Endothelial cell of umbilical vein (primary cell): ENCODE measurements around the gene IGF1. TPM values are rescaled to one million over a fixed set of nuclear protein-coding genes. Genes with fewer than 3 reads are reported as not detected.

Source experiments
- BruUV-seq: library from RNA; stranded (reverse); fragments of 400-500 nt; replicated peaks from 2 replicates; lab custom pipeline; 2021; lab: Mats Ljungman, UMichigan
- CTCF ChIA-PET: fragments of 300-600, 350-600 bp; sonication (Branson Sonifier 250); formaldehyde crosslinking; loops from one replicate; lab custom pipeline; 2021; ENCODE audit warnings: antibody characterized with exemption, inconsistent platforms; lab: Charles Lee
- POLR2A ChIA-PET: fragments of 300-600, 350-600 bp; sonication (Branson Sonifier 250); formaldehyde crosslinking; loops from one replicate; lab custom pipeline; 2021; ENCODE audit warnings: antibody characterized with exemption, inconsistent platforms; lab: Charles Lee
- DNase-seq: peaks from one replicate; pipeline ENCODE4 v3.0.0-alpha.2; 2011; ENCODE audit warnings: low read depth, low spot score
- FAIRE-seq: peaks from 2 replicates; lab custom pipeline; 2011; peaks lifted over from hg19 to GRCh38; lab: Jason Lieb, UNC
- H2AFZ ChIP-seq: 2 replicates; pipeline ENCODE4 v1.6.0; 2012; ENCODE audit warnings: low read depth, low read length, control low read depth, inconsistent platforms
- H3K27ac ChIP-seq: 2 replicates; pipeline ENCODE4 v1.5.1; 2011; ENCODE audit warnings: low read depth, mild to moderate bottlenecking, control low read depth, low read length, moderate library complexity; ENCODE audit not compliant: insufficient read depth
- H3K27me3 ChIP-seq, 2 experiments: 2 replicates each; pipeline versions ENCODE4 v1.6.0 to v1.6.1; 2011; ENCODE audit warnings: low read length in 2 of 2, mixed read lengths in 1 of 2; ENCODE audit not compliant: control insufficient read depth in 2 of 2, insufficient read depth in 2 of 2
- H3K36me3 ChIP-seq, 2 experiments: 2 replicates in 1 of 2; 3 replicates in 1 of 2; pipeline ENCODE4 v1.5.1; 2011; ENCODE audit warnings: low read length in 2 of 2, mild to moderate bottlenecking in 1 of 2, moderate library complexity in 1 of 2; ENCODE audit not compliant: control insufficient read depth in 2 of 2, insufficient read depth in 2 of 2; ENCODE audit errors: extremely low read depth in 1 of 2
- H3K4me1 ChIP-seq: 3 replicates; pipeline ENCODE4 v1.5.1; 2011; ENCODE audit warnings: mild to moderate bottlenecking, low read length; ENCODE audit not compliant: control insufficient read depth, insufficient read depth; ENCODE audit errors: extremely low read depth
- H3K4me2 ChIP-seq: 2 replicates; pipeline ENCODE4 v1.6.1; 2011; ENCODE audit warnings: low read length, control low read depth, mixed read lengths; ENCODE audit not compliant: insufficient read depth
- H3K4me3 ChIP-seq, 3 experiments: fragments of 200-600 bp in 1 of 3; sonication (generic), shearing (Covaris generic) in 1 of 3; replicated peaks in 1 of 3; 2 replicates each; pipeline ENCODE4 v1.5.1; 2011 to 2016; ENCODE audit warnings: control low read depth in 3 of 3, low read length in 3 of 3, mild to moderate bottlenecking in 2 of 3, inconsistent platforms in 1 of 3, low read depth in 1 of 3, moderate library complexity in 1 of 3; ENCODE audit not compliant: insufficient read depth in 1 of 3
- H3K79me2 ChIP-seq: 2 replicates; pipeline ENCODE4 v1.6.0; 2012; ENCODE audit warnings: low read length, inconsistent platforms; ENCODE audit not compliant: control insufficient read depth, insufficient read depth
- H3K9ac ChIP-seq: replicated peaks from 2 replicates; pipeline ENCODE3; 2011; ENCODE audit warnings: low read length, control low read depth; ENCODE audit not compliant: insufficient read depth; ENCODE audit errors: extremely low read depth
- H3K9me1 ChIP-seq: replicated peaks from 3 replicates; pipeline ENCODE4 v1.6.0; 2011; ENCODE audit warnings: mild to moderate bottlenecking, low read length; ENCODE audit not compliant: control insufficient read depth, insufficient read depth; ENCODE audit errors: extremely low read depth
- H3K9me3 ChIP-seq: replicated peaks from 2 replicates; pipeline ENCODE4 v1.5.1; 2012; ENCODE audit warnings: low read length, inconsistent platforms; ENCODE audit not compliant: control insufficient read depth, insufficient read depth
- H4K20me1 ChIP-seq: replicated peaks from 2 replicates; pipeline ENCODE3; 2011; ENCODE audit warnings: mild to moderate bottlenecking, low read length; ENCODE audit not compliant: control insufficient read depth, insufficient read depth; ENCODE audit errors: extremely low read depth
- CTCF ChIP-seq, 2 donors: IDR thresholded peaks; 1 replicate in 1 of 2; 2 replicates in 1 of 2; pipeline ENCODE4 v1.5.1; 2011; ENCODE audit warnings: low read length in 2 of 2, mild to moderate bottlenecking in 2 of 2, moderate library complexity in 2 of 2, control low read depth in 1 of 2, inconsistent platforms in 1 of 2, low read depth in 1 of 2; ENCODE audit not compliant: insufficient read depth in 1 of 2; ENCODE audit errors: extremely low read depth in 1 of 2
- EZH2 ChIP-seq: IDR thresholded peaks from 2 replicates; pipeline ENCODE4 v1.6.1; 2012; ENCODE audit warnings: borderline replicate concordance, low read depth, mild to moderate bottlenecking, moderate library complexity, low read length, inconsistent platforms; ENCODE audit not compliant: severe bottlenecking
- FOS ChIP-seq: IDR thresholded peaks from 2 replicates; pipeline ENCODE4 v1.6.1; 2011; ENCODE audit warnings: mild to moderate bottlenecking, low read length, moderate library complexity, borderline replicate concordance; ENCODE audit not compliant: insufficient read depth
- GATA2 ChIP-seq: IDR thresholded peaks from 2 replicates; pipeline ENCODE4 v1.7.0; 2011; ENCODE audit warnings: low read depth, mild to moderate bottlenecking, moderate library complexity, mixed read lengths, low read length; ENCODE audit not compliant: insufficient read length, insufficient read depth
- JUN ChIP-seq: IDR thresholded peaks from 2 replicates; pipeline ENCODE4 v1.6.1; 2011; ENCODE audit warnings: borderline replicate concordance, low read depth; ENCODE audit not compliant: insufficient read length, insufficient read depth
- MAX ChIP-seq: IDR thresholded peaks from 2 replicates; pipeline ENCODE4 v1.6.1; 2011; ENCODE audit not compliant: insufficient read depth, insufficient read length
- MYC ChIP-seq: IDR thresholded peaks from one replicate; pipeline ENCODE4 v1.6.1; 2011; ENCODE audit warnings: mild to moderate bottlenecking, low read depth, low read length
- POLR2A ChIP-seq: IDR thresholded peaks from 2 replicates; pipeline ENCODE4 v1.6.1; 2012; ENCODE audit warnings: low read depth, mild to moderate bottlenecking, control low read depth, low read length
- POLR2AphosphoS5 ChIP-seq: IDR thresholded peaks from 2 replicates; pipeline ENCODE4 v1.6.1; 2012; ENCODE audit warnings: low read depth, mild to moderate bottlenecking, control low read depth, low read length, moderate library complexity; ENCODE audit not compliant: insufficient read depth
- dilution Hi-C: fragments of 300-500 bp; cut with MboI; formaldehyde crosslinking; loops from one replicate; pipeline ENCODE4 v1.15.0; 2019; ENCODE audit warnings: low sequenced_read_pairs; ENCODE audit not compliant: extremely low pct_ligation_motif_present
- intact Hi-C: fragments of 100-400 bp; cut with micrococcal nuclease; formaldehyde crosslinking; loops from one replicate; pipeline ENCODE4 v1.10.0; 2022
- polyA plus RNA-seq, 4 experiments: library from polyadenylated mRNA; depleted of rRNA in 3 of 4; stranded (reverse) in 3 of 4; unstranded in 1 of 4; fragments of >200 nt; gene quantifications; 2 replicates each; pipeline versions ENCODE4 v1.2.1 to v1.2.3, GENCODE V29; 2011 to 2012; ENCODE audit warnings: missing spikeins in 1 of 4
- total RNA-seq: library from RNA; stranded (reverse); gene quantifications from 2 replicates; pipeline ENCODE4 v1.2.3, GENCODE V29; 2021

The IGF1 gene
- total and polyA plus RNA-seq, 2 donors (not counting 3 experiments of a cell fraction or from before 2014, with no cell fraction given), result 0.10 TPM; not detected in 1

- no peak for TF ChIP-seq MYC
- no peaks in the 10 kb centered on the region for H4K20me1 ChIP-seq
- FAIRE-seq (no peak), DNase-seq (no peak)
- CTCF ChIA-PET, result interaction anchor here (0.7 kb wide), 1 partner anchor 34 kb away, joined by 3 read pairs; no protein-coding TSS in a partner anchor
- no peaks in the 10 kb centered on the region for H3K9me1 ChIP-seq
- POLR2A ChIA-PET, result no interaction called here
- H3K9ac ChIP-seq, result no peak overlapping the region
- no peaks in the 10 kb centered on the region for H3K9me3 ChIP-seq
- no peak overlapping the region for H2AFZ ChIP-seq
- no peaks in the 10 kb centered on the region for H3K4me1 ChIP-seq
- H3K27me3 ChIP-seq, result no peaks in the 10 kb centered on the region
- BruUV-seq, result no TSS peak
- dilution Hi-C loops, result no loop called here
- no peaks in the 10 kb centered on the region for H3K36me3 ChIP-seq
- intact Hi-C loops, result no loop called here
- H3K4me2 ChIP-seq, result no peak overlapping the region
- H3K4me3 ChIP-seq, result no peak overlapping the region
- no peak overlapping the region for H3K27ac ChIP-seq
- H3K79me2 ChIP-seq, result no peaks in the 10 kb centered on the region
Observed at GRCh38 chr12:102518871-102519270, 38.5 kb upstream of the IGF1 start.

- CTCF ChIA-PET, result no interaction called here
- Histone ChIP-seq H3K36me3 (no peaks in the 10 kb centered on the region), H3K27me3 (no peaks in the 10 kb centered on the region), H3K9me3 (no peaks in the 10 kb centered on the region), H4K20me1 (no peaks in the 10 kb centered on the region), H3K9me1 (no peaks in the 10 kb centered on the region), H3K4me3 (no peak overlapping the region), H3K27ac (no peak overlapping the region), H3K4me1 (no peaks in the 10 kb centered on the region), H3K4me2 (no peak overlapping the region), H2AFZ (no peak overlapping the region), H3K79me2 (no peaks in the 10 kb centered on the region), H3K9ac (no peak overlapping the region)
- dilution Hi-C loops, result no loop called here
- TF ChIP-seq MYC (no peak), GATA2 (no peak), POLR2AphosphoS5 (no peak), CTCF (IDR thresholded peaks at IDR 0.05; ENCODE audit: extremely low read depth in 1 of 2, insufficient read depth in 1 of 2, low read depth in 1 of 2, low read length in 2 of 2) (no peak), EZH2 (no peak), POLR2A (no peak), MAX (no peak), JUN (no peak), FOS (no peak)
- no TSS peak for BruUV-seq
- no peak for DNase-seq
- POLR2A ChIA-PET, result no interaction called here
- FAIRE-seq, result no peak
- intact Hi-C loops, result no loop called here
Observed at GRCh38 chr12:102514696-102515095, 34.3 kb upstream of the IGF1 start.
